ENCODE data around the gene CACNA2D2.

DNA sequence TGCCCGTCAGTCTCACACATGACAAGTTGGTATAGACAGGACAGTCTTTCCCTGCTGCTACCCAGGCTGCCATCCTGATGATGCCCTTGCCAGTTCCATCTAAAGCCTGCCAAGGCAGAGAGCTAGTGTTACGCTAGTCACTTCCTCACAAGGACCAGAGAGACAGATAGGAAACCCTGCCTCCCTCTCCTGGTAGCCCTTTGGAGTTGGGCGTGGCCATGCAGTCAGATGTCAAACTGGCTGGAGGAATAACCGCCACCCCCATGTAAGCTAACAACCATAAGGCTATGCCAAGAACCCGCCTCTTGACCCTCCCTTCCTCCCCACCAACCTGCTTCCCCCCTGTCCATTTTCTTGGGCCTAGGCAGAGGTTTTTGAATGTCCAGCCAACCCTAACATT lies 146.9 kb downstream of the CACNA2D2 start:
- no peak for TF ChIP-seq CTCF (IDR thresholded peaks at IDR 0.05)
- TF ChIP-seq POLR2A (IDR thresholded peaks at IDR 0.05): no peak

Data from heart left ventricle (tissue), 13 donors.